HFF-Myc (cell line): ENCODE data around the gene CDH15.

Experiments
- DNase-seq: peaks from one replicate; pipeline ENCODE4 v3.0.0-alpha.2; 2011; ENCODE audit warnings: low read depth; ENCODE audit errors: extremely low read depth
- H3K4me3 ChIP-seq: replicated peaks from 2 replicates; pipeline ENCODE4 v1.5.1; 2011; ENCODE audit warnings: low read depth, mild to moderate bottlenecking, control low read depth, low read length
- TF ChIP-seq, protein P1 (sequence below): IDR thresholded peaks from 2 replicates; pipeline ENCODE4 v1.5.1; 2012; ENCODE audit warnings: mild to moderate bottlenecking, low read depth, low read length, control low read depth; ENCODE audit errors: missing control alignments

The CDH15 gene

DNA sequence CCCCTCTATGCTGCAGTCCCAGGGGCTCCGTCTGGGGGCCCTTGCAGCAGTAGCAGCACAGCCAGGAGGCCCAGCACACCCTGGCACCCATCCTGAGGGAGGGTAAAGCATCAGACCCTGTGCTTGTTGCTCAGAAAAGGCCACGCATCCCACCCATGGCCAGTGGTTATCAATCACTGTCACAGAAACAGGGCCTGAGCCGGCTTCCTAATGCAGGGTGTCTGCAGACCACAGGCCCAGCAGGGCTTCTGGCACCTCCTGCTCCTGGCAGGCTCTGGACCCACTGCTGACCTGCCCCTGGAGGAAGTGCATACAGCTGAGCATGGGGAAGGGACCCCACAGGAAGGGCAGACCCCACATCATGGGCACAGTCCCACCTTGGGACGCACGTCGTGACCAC is 26.9 kb upstream of the CDH15 start:
- TF ChIP-seq, protein P1, sequence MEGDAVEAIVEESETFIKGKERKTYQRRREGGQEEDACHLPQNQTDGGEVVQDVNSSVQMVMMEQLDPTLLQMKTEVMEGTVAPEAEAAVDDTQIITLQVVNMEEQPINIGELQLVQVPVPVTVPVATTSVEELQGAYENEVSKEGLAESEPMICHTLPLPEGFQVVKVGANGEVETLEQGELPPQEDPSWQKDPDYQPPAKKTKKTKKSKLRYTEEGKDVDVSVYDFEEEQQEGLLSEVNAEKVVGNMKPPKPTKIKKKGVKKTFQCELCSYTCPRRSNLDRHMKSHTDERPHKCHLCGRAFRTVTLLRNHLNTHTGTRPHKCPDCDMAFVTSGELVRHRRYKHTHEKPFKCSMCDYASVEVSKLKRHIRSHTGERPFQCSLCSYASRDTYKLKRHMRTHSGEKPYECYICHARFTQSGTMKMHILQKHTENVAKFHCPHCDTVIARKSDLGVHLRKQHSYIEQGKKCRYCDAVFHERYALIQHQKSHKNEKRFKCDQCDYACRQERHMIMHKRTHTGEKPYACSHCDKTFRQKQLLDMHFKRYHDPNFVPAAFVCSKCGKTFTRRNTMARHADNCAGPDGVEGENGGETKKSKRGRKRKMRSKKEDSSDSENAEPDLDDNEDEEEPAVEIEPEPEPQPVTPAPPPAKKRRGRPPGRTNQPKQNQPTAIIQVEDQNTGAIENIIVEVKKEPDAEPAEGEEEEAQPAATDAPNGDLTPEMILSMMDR: no peak
- no peak for DNase-seq
- H3K4me3 ChIP-seq: no peak overlapping the region

DNA sequence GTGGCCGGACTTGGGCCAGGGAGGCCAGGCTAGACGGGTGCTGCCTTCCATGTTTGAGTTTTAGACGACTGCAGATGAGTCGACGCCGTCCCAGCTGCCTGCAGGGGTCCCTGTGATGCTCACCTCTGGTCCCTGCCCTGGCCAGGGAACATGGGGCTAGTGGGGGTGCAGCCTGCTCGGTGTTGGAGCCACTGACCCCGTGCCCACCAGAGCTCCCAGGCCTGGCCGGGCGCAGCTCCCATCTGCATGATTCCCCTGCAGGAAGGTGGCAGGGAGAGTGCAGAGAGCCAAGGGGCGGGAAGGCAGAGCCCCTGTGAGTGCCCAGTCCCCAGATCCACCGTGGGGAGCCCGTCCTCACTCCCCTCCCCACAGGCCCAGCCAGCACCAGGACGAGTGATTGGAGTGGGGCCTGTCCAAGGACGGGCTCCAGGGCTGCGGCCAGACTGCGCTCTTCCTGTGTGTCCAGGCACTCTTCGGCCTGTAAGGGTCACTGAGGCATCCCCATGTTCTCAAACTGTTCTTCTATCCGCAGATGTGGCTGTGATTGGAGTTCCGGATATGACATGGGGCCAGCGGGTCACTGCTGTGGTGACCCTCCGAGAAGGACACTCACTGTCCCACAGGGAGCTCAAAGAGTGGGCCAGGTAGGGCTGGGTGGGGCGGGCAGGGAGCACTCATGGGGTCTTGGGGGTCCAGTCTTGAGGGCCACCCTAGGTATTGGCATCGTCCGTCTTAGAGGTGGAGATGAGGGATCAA is 26.0 kb upstream of the CDH15 start:
- no peak for DNase-seq
- no peak overlapping the region for H3K4me3 ChIP-seq
- TF ChIP-seq, protein P1: no peak

DNA sequence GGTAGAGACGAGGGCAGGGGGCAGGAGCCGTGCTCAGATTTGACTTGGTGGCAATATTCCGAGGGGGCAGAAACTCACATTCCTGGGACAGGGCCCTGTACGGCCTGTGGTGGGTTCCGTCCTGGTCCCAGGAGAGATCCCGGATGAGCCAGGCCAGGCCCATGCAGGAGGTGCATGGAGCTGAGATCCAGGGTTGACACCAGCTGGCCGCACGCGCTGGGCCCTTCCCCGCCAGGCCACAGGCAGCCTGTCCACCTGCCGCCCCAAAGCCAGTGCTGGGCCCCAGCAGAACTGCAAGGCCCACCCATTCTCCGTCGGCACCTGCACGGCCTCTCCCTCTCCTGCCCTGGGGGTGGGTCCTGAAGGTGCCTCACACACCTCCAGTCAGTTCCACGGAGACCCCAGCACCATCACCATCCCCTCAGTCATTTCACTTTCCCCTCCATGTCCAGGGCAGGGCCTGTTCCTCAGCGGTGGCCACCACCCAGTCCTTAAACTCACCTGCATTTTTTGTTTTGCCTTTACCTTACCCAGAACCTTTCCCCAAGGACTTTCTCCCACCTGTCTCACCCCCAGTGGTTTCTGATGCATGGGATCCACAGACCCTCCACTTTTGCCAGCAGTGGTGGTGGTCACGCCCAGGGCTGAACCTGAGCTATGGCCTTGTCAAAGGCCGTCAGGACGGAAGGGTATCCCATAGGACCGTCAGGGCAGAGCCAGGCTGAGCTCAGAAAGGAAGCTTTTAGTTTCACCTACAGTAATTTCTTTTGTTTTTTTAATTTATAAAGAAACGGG is 25.1 kb upstream of the CDH15 start:
- TF ChIP-seq, protein P1: no peak
- H3K4me3 ChIP-seq: no peak overlapping the region
- no peak for DNase-seq

DNA sequence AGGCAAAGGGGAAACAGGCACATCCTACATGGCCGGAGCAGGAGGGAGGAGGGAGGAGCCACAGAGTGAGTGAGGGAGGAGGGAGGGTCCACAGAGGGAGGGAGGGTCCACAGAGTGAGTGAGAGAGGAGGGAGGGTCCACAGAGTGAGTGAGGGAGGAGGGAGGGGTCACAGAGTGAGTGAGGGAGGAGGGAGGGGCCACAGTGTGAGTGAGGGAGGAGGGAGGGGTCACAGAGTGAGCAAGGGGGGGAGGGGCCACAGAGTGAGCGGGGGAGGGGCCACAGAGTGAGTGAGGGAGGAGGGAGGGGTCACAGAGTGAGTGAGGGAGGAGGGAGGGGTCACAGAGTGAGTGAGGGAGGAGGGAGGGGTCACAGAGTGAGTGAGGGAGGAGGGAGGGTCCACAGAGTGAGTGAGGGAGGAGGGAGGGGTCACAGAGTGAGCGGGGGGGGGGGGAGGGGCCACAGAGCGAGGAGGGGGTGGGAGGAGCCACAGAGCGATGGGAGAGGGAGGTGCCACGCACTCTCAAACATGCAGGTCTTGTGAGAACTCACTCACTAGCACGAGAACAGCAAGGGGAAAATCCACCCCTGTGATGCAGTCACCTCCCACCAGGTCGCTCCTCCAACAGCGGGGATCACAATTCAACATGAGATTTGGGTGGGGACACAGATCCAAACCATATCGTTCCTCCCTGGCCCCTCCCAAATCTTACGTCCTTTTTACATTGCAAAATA is 24.3 kb upstream of the CDH15 start:
- TF ChIP-seq, protein P1: no peak
- no peak overlapping the region for H3K4me3 ChIP-seq
- DNase-seq: no peak

DNA sequence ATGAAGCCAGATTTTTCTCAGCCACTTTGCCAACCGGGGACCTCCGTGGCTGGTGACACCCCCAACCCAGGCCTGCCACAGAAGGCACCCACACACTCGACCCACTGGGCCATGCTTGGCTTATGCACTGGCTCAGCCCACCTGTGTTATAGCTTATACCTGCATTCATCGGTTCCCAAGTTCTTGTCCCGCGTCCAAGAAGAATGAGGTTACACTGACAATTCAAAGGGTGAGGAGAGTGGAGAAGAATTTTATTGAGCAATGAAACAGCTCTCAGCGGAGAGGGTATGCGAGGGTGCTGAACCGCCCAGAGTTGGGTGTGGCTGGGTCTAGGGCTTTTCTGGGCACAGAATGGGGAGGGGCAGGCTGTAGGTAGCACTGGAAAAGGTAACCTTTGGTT is 22.2 kb upstream of the CDH15 start:
- no peak overlapping the region for H3K4me3 ChIP-seq
- TF ChIP-seq, protein P1: no peak
- no peak for DNase-seq

DNA sequence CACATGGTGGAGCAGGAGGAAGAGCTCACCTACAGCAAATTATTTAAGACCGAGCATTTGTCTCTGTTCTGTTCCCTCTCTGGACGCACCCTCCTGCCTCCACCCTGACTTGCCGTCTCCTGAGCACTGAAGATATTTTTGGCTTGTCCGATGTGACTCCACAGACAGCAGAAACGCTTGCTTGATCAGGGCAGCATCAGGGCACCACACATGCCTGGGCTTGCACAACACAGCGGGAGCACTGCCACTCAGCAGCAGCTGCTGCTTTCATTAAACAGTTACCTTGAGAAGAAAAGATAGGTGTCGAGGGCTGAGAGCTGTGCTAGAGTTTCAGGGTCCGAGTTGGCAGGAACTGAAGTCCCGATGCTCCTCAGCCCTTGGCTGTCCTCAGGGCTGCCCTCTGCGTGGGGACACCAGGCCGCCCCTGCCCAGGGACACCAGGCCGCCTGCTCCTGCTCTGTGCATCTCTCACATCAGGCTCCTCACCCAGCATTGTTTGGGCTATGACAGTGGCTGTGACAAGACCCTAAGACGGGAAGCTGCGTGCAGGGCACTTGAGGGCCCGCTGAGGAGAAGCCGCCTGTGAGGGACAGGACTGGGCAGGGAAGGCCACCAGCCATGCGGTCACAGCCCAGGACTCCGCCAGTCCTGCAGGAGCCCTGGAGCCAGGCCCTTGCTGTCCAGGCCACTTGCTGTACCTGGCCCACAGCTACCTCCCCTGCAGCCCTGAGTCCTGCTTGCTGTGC is 21.3 kb upstream of the CDH15 start:
- no peak for DNase-seq
- no peak overlapping the region for H3K4me3 ChIP-seq
- TF ChIP-seq, protein P1: no peak
